Inferior parietal cortex (tissue), 1 donor: ENCODE data around the gene MSANTD1.

ENCODE experiments used
- DNase-seq: peaks from one replicate; pipeline ENCODE4 v3.0.0-alpha.2; 2016; ENCODE audit errors: extremely low spot score

MSANTD1 gene

GRCh38 chr4:3263053-3263875, 14.3 kb downstream of the MSANTD1 start:
- DNase-seq = no peak

GRCh38 chr4:3263876-3264193, 14.9 kb downstream of the MSANTD1 start:
- no peak for DNase-seq

DNA sequence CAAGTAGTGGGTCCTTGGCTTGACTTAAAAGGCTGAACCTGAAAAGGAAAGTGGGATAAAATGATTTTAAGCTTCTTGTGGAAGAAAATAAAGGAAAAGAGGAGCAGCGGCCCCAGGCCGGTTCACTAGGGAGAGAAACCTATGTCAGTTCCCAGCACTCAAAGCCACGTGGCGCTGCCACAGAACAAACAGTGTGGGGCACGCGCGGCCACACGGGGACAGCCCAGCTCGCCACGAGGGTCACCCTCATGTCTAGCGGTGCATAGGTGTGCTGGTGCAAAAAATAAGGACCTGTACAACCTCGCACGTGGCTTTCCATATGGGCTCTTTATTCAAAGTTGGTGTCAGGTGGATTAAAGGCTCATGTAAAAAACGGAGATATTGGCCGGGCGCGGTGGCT, 17.1 kb downstream of the MSANTD1 start:
- DNase-seq = no peak

DNA sequence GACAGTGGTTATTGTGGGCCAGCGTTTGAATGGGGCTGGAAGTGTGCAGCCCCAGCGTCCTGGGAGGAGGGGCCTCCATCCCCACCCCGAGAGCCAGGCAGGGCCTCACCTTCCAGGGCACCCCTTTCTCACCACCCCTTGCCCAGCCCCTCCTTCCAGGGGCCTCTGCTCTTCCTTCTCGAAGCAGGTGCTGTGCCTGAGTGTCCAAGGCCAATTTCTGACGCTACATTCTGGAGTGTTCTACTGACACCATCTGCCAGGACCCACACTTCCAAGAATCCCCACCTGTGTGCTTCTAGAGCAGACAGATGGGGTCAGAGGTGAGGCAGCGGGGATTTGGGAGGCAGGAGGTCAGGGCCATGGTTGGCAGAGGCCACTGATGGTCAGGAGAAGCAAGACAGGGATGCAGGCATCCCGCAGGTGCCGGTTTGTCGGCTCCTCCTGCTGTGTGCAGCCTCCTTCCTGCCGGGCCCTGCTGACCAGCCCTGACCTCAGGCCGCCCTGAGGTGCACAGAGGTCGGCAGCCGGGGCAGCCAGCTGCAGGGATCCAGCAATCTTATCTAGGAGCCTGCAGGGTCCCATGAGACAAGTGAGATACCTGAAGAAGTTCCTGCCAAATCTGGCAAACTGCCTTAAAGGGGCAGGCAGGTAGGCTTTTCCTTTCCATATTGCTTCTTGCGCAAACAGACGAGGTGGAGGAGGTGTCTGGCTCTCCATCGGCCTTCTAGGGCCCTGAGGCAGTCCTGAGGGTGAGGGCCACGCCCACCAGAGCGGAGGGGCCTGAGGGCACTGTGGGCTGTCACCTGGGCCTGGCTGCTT, 18.8 kb downstream of the MSANTD1 start:
- no peak for DNase-seq

GRCh38 chr4:3268395-3269104, 19.6 kb downstream of the MSANTD1 start:
- DNase-seq = no peak

DNA sequence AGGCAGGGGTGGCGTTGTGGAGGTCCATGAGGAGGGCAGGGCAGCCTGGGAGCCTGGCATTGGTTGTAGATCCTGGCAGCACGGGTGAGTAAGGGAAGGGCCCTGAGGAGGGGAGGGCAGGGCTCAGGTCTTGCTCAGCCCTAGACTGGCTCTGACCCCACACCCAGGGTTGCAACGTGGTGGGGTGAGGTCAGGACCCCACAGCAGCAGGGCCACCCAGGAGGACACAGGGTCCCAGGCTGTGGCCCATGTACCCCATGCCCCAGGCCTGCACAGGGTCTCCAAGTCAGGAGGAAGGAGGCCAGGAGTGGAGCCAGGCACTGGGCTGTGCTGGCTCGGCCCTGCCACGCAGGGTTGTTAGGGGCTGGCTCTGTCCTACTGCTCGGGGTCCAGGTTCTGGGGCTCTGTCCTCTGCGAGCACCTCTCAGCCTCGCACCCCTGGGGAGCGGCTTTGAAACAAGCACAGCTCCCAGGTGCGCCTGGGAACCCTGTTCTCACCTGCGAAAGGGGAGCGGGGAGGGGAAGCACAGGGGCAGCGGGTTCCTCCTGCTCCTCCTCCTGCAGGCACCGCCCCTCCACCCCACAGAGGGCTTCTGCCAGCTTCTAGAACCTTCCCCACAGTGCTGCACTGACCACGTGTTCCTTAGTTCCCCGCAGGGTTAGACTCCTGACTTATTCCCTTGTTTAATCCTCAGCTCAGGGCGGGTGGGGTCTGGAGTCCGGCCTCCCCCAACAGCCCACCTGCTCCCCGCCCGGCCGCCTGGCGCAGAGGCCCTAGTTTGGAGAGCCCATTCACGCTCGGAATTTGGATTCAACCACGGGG, 20.4 kb downstream of the MSANTD1 start:
- DNase-seq = no peak

- no peak for DNase-seq
These were observed 21.1 kb downstream of the MSANTD1 start for GRCh38 chr4:3269991-3270611.

- no peak for DNase-seq
These were observed 22.2 kb downstream of the MSANTD1 start for GRCh38 chr4:3271131-3271530.

- peak; percentile 68 for DNase-seq
These were observed 28.0 kb downstream of the MSANTD1 start for GRCh38 chr4:3276986-3277385.

GRCh38 chr4:3280466-3280865, 31.5 kb downstream of the MSANTD1 start:
- DNase-seq = no peak

GRCh38 chr4:3283483-3283882, 34.5 kb downstream of the MSANTD1 start:
- DNase-seq = no peak

DNA sequence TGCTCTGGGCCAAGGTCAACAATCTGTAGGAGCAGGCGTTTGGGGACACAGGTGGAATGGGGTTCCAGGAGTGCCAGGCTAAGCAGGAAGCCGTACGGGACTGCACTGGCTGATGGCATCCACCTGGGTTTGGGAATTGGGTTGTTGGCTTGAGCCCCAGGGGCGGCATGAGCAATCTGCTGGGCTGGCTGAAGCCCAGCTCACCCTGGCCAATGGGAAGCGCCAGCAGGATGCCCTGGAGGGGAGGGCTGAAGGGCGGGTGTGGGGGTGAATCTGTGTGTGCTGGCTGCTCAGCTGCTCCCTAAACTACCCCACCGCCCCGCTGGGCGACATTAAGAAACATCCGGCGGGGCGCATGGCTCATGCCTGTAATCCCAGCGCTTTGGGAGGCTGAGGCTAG, 35.0 kb downstream of the MSANTD1 start:
- no peak for DNase-seq

DNA sequence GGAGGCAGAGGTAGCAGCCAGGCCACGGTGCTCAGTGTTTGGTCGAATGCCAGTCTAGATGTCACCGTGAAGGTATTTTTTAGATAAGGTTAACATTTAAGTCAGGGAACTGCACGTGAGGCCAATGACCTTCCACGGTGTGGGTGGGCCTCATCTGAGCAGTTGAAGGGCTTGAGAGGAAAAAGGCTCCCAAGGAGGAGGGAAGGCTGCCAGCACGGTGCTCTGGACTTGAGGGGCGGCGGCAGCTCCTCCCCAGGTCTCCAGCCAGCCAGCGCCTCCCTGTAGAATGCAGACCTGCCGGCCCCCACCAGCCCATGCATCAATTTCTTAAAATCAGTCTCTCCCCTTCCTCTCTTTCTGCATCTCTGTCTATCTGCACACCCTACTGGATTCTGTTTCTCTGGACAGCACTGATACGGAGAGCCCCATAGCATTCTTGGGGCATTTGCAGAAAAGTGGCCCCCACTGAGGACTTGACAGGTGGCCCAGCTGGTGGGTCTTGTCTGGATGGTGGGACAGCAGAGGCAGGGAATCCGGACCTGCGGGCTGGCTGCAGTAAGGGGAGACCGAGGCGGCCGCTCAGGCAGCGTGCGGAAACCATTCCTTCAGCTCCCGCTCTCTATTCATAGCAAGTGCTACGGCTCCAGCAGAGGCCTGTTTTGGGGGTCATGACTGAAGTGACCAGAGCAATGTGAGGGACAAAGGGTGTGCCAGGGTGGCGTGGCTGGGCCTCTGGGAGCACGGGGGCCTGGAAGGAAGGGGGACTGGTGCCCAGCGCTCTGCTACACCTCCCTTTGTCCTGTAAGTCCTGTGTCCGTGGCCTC, 36.0 kb downstream of the MSANTD1 start:
- no peak for DNase-seq

DNA sequence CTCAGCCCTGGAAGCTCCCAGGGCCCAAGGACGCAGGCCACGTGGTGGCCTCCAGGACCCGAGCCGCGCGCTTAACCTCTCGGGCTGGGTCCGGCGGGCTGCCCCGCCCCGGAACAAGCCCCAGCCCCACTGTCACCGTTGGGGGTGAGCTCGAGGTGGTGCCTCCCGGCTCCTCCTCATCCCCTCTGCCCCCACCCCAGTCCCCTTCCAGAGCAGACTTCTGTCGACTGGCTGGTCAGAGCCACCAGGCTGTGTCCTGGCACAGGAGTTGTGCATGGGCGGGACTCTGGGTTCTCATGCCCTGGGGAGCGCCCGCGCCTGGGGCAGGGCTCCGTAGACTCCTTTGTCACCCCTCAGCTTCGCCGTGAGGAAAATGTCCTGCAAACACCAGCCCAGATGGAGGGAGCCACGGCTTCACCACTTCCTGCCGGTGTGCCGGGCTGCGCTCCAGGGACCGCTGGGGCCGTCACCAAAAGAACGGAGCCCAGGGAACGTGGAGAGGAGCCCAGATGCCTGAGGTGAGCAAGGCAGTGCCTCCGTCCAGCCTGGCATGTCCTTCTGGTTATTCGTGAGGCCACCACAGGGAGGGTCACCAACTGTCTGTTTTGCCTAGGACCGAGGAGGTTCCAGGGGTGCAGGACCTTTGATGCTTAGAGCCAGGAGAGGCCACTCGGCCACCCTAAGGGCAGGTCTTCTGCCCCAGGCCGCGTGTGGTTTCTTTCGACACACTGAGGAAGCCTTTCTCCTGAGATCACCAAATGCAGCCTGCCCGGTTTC, 36.8 kb downstream of the MSANTD1 start:
- DNase-seq = no peak

DNA sequence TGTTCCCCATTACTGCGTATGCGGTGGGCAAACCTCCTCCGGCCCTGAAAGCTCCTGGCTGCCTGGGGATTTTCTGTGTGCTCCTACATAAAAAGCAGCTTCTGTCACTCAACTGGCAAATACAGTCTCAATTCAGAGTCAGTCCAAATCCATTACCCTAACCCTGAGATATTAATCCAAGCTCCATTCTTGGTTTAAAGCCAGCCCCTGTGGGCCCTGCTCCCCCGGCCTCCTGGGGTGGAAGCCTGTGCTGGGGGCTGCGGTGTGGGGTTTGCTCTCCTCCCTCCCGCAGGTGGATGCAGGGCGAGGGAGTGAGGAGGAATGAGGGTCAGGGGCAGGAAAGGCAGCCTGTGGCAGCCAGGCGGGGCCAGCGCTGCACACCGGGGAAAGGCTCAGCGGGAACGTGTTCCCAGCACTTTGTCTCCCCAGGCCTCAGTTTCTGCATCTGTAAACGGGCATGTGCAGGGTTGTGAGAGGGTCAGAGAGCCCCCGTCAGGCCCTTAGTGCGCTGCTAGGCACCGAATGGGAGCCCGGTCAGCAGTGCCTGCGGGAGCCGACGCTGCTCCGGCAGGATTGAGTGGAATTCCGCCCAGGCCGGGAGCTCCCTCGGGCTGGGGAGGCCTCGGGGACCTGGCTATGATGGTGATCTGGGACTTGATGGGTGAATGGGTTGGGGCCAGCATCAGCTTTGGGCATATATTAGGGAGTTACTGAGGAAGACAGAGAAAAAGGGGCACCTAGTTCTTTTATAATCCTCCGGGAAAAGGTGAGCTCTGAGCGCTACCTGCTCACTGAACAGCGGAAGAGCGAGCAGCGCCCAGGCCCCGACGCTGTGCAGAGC, 37.6 kb downstream of the MSANTD1 start:
- DNase-seq = no peak

GRCh38 chr4:3287271-3287971, 38.5 kb downstream of the MSANTD1 start:
- no peak for DNase-seq

DNA sequence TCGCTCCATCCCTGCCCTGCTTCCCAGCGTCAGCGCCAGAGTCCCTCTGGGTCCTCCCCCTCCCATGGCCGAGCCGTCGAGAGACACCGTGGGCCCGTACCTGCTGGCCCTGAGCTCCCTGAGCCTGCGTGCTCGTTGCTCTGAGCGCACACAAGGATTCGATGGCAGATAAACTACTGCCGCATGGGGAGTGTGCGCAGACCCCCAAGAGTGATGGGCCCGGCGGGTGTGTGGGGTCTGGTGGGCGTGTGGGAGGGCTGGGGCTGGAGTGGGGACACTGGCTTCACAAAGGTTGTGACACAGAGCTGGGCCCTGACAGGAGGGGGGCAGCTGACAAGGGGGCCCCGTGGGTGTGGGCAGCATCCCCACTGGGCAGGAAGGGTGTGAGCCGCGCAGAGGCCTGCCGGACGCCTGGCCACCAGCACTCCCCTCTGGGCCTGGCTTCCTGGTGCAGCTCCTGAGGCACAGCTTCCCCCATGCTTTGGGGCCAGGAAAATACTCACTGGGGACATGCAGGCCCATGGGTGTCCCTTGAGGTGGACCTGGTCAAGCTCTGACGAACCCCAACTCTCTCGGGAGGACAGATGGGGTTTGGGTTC, 39.1 kb downstream of the MSANTD1 start:
- DNase-seq = no peak
